Brain microvascular endothelial cell (primary cell): Measurements from ENCODE around the gene WDR91.

Experiments used
- DNase-seq: peaks from one replicate; pipeline ENCODE4 v3.0.0-alpha.2; 2020
- H3K27ac ChIP-seq: fragments of 250-450 bp; sonication (Bioruptor Pico); 2 replicates; pipeline ENCODE4 v1.5.1; 2020; ENCODE audit warnings: mild to moderate bottlenecking, moderate library complexity
- H3K27me3 ChIP-seq: fragments of 250-450 bp; sonication (Bioruptor Pico); replicated peaks from 2 replicates; pipeline ENCODE4 v1.5.1; 2020; ENCODE audit warnings: mild to moderate bottlenecking
- H3K36me3 ChIP-seq: fragments of 250-450 bp; sonication (Bioruptor Pico); replicated peaks from 2 replicates; pipeline ENCODE4 v1.5.1; 2020; ENCODE audit warnings: mild to moderate bottlenecking
- H3K4me3 ChIP-seq: 2 replicates; pipeline ENCODE4 v1.5.1; 2011; ENCODE audit warnings: low read depth, mild to moderate bottlenecking, control low read depth, low read length, moderate library complexity
- CTCF ChIP-seq: IDR thresholded peaks from 2 replicates; pipeline ENCODE4 v1.5.1; 2011; ENCODE audit warnings: low read depth, mild to moderate bottlenecking, moderate library complexity, low read length, control low read depth, inconsistent platforms; ENCODE audit errors: missing control alignments
- in situ Hi-C: cut with HindIII; loops from 2 replicates; pipeline ENCODE4 v1.10.0; 2017; ENCODE audit warnings: low sequenced_read_pairs, low pct_ligation_motif_present

Gene WDR91

GRCh38 chr7:135199439-135199838 is 11.9 kb downstream of the WDR91 start:
- in situ Hi-C loops: no loop called here
- Histone ChIP-seq H3K27ac (no peak overlapping the region), H3K36me3 (no peaks in the 10 kb centered on the region), H3K4me3 (no peak overlapping the region), H3K27me3 (no peaks in the 10 kb centered on the region)
- TF ChIP-seq CTCF: no peak
- DNase-seq: no peak

- in situ Hi-C loops: no loop called here
- H3K27me3 ChIP-seq: no peaks in the 10 kb centered on the region
- H3K4me3 ChIP-seq: no peak overlapping the region
- no peak overlapping the region for H3K27ac ChIP-seq
- TF ChIP-seq CTCF: no peak
- no peaks in the 10 kb centered on the region for H3K36me3 ChIP-seq
- DNase-seq: no peak
These were observed 13.2 kb downstream of the WDR91 start for GRCh38 chr7:135197906-135198655.

- no peak overlapping the region for H3K4me3 ChIP-seq
- no peak for TF ChIP-seq CTCF
- no peaks in the 10 kb centered on the region for H3K27me3 ChIP-seq
- in situ Hi-C loops: no loop called here
- peaks cover 2% of the 10 kb centered on the region for H3K36me3 ChIP-seq
- no peak overlapping the region for H3K27ac ChIP-seq
- DNase-seq: no peak
These were observed 14.0 kb downstream of the WDR91 start for GRCh38 chr7:135197343-135197742.

- TF ChIP-seq CTCF: no peak
- DNase-seq: no peak
- Histone ChIP-seq H3K4me3 (no peak overlapping the region), H3K27me3 (no peaks in the 10 kb centered on the region), H3K36me3 (peaks cover 2% of the 10 kb centered on the region), H3K27ac (no peak overlapping the region)
- in situ Hi-C loops: no loop called here
These were observed 15.2 kb downstream of the WDR91 start for GRCh38 chr7:135195968-135196629.

GRCh38 chr7:135195156-135195555 is 16.2 kb downstream of the WDR91 start:
- no peak overlapping the region for H3K4me3 ChIP-seq
- H3K27ac ChIP-seq: no peak overlapping the region
- TF ChIP-seq CTCF: no peak
- H3K27me3 ChIP-seq: no peaks in the 10 kb centered on the region
- in situ Hi-C loops: no loop called here
- DNase-seq: no peak
- H3K36me3 ChIP-seq: peaks cover 2% of the 10 kb centered on the region
